ENCODE results near the gene FAM234B. TPM values are rescaled to one million over a fixed set of nuclear protein-coding genes. Genes with fewer than 3 reads are reported as not detected.
A peak's percentile ranks its signal among the peaks of the same experiment; 100 is the strongest.

The FAM234B gene
- polyA plus RNA-seq, 3 donors, result 1.6 to 3.2 (median 2.0) TPM

GRCh38 chr12:13088496-13088895, 44.3 kb downstream of the FAM234B start:
- Histone ChIP-seq H3K27me3 (ENCODE audit: control insufficient read depth in 2 of 2, insufficient read depth in 2 of 2, low read length in 2 of 2) (no peaks in the 10 kb centered on the region), H3K4me3 (replicated peaks in 1 of 3; ENCODE audit: low read depth in 2 of 3, low read length in 3 of 3) (no peak overlapping the region), H3K9me3 (replicated peaks in 1 of 2; ENCODE audit: control insufficient read depth in 1 of 2, insufficient read depth in 1 of 2, low read length in 2 of 2) (no peaks in the 10 kb centered on the region), H4K20me1 (ENCODE audit: insufficient read depth, low read length) (no peaks in the 10 kb centered on the region), H3K9ac (ENCODE audit: insufficient read depth, low read length, poor library complexity, severe bottlenecking) (no peak overlapping the region), H3K4me1 (ENCODE audit: control insufficient read depth in 1 of 2, insufficient read depth in 2 of 2, low read length in 2 of 2) (no peaks in the 10 kb centered on the region), H3K27ac (ENCODE audit: low read depth in 1 of 2, low read length in 2 of 2) (no peak overlapping the region), H2AFZ (ENCODE audit: insufficient read depth, low read depth, low read length, poor library complexity, severe bottlenecking) (no peak overlapping the region), H3K79me2 (ENCODE audit: insufficient read depth, low read length) (no peaks in the 10 kb centered on the region), H3K4me2 (replicated peaks; ENCODE audit: extremely low read depth, low read length, poor library complexity, severe bottlenecking) (no peak overlapping the region), H3K36me3 (replicated peaks in 1 of 2; ENCODE audit: control insufficient read depth in 1 of 2, insufficient read depth in 2 of 2, low read length in 2 of 2) (no peaks in the 10 kb centered on the region)
- peaks cover 2 to 5% of the 10 kb centered on the region in 2 donors for H3K36me3 Mint-ChIP-seq
- no peak overlapping the region for H3K4me3 Mint-ChIP-seq
- peaks cover 0 to 4% (median 0%) of the 10 kb centered on the region in 7 donors for H3K9me3 Mint-ChIP-seq
- DNase-seq, result no peak
- peaks cover 7% of the 10 kb centered on the region for H3K4me1 Mint-ChIP-seq
- intact Hi-C loops (cut with micrococcal nuclease), result no loop called here
- no peak overlapping the region for H3K27ac Mint-ChIP-seq
- peaks cover 1 to 5% (median 1%) of the 10 kb centered on the region in 3 donors for H3K27me3 Mint-ChIP-seq (ENCODE audit: low read depth in 3 of 3)
- TF ChIP-seq, protein P1, sequence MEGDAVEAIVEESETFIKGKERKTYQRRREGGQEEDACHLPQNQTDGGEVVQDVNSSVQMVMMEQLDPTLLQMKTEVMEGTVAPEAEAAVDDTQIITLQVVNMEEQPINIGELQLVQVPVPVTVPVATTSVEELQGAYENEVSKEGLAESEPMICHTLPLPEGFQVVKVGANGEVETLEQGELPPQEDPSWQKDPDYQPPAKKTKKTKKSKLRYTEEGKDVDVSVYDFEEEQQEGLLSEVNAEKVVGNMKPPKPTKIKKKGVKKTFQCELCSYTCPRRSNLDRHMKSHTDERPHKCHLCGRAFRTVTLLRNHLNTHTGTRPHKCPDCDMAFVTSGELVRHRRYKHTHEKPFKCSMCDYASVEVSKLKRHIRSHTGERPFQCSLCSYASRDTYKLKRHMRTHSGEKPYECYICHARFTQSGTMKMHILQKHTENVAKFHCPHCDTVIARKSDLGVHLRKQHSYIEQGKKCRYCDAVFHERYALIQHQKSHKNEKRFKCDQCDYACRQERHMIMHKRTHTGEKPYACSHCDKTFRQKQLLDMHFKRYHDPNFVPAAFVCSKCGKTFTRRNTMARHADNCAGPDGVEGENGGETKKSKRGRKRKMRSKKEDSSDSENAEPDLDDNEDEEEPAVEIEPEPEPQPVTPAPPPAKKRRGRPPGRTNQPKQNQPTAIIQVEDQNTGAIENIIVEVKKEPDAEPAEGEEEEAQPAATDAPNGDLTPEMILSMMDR (IDR thresholded peaks at IDR 0.05), result no peak
- WGBS (ENCODE audit: insufficient coverage), result no CpG with 5 or more reads among the region's 4 CpGs

GRCh38 chr12:13090054-13090453, 45.9 kb downstream of the FAM234B start:
- Histone ChIP-seq H3K27ac (ENCODE audit: low read depth in 1 of 2, low read length in 2 of 2) (no peak overlapping the region), H3K4me2 (replicated peaks; ENCODE audit: extremely low read depth, low read length, poor library complexity, severe bottlenecking) (no peak overlapping the region), H3K36me3 (replicated peaks in 1 of 2; ENCODE audit: control insufficient read depth in 1 of 2, insufficient read depth in 2 of 2, low read length in 2 of 2) (no peaks in the 10 kb centered on the region), H3K27me3 (ENCODE audit: control insufficient read depth in 2 of 2, insufficient read depth in 2 of 2, low read length in 2 of 2) (no peaks in the 10 kb centered on the region), H3K9ac (ENCODE audit: insufficient read depth, low read length, poor library complexity, severe bottlenecking) (no peak overlapping the region), H3K79me2 (ENCODE audit: insufficient read depth, low read length) (no peaks in the 10 kb centered on the region), H3K4me1 (ENCODE audit: control insufficient read depth in 1 of 2, insufficient read depth in 2 of 2, low read length in 2 of 2) (peaks cover 8 to 12% of the 10 kb centered on the region in 2 donors), H2AFZ (ENCODE audit: insufficient read depth, low read depth, low read length, poor library complexity, severe bottlenecking) (no peak overlapping the region), H4K20me1 (ENCODE audit: insufficient read depth, low read length) (no peaks in the 10 kb centered on the region), H3K4me3 (replicated peaks in 1 of 3; ENCODE audit: low read depth in 2 of 3, low read length in 3 of 3) (no peak overlapping the region), H3K9me3 (replicated peaks in 1 of 2; ENCODE audit: control insufficient read depth in 1 of 2, insufficient read depth in 1 of 2, low read length in 2 of 2) (no peaks in the 10 kb centered on the region)
- 70% methylated on average over 3 of the region's 4 CpGs for WGBS (ENCODE audit: insufficient coverage)
- Mint-ChIP-seq H3K4me1 (peaks cover 22% of the 10 kb centered on the region), H3K4me3 (no peak overlapping the region), H3K27me3 (ENCODE audit: low read depth in 3 of 3) (peaks cover 0 to 5% (median 1%) of the 10 kb centered on the region in 3 donors), H3K27ac (peak overlapping the region in 1 of 7 donors; percentile 47), H3K36me3 (peaks cover 2 to 5% of the 10 kb centered on the region in 2 donors), H3K9me3 (peaks cover 0 to 1% (median 0%) of the 10 kb centered on the region in 7 donors)
- TF ChIP-seq, protein P1 (IDR thresholded peaks at IDR 0.05), result no peak
- DNase-seq, result no peak
- intact Hi-C loops (cut with micrococcal nuclease), result loop anchor here in 1 of 2 donors (10.0 kb wide), 1 partner anchor 175 kb away; no protein-coding TSS in a partner anchor
